Measurements from ENCODE around the gene TMEM184A. TPM values are rescaled to one million over a fixed set of nuclear protein-coding genes. Genes with fewer than 3 reads are reported as not detected.

Gene TMEM184A
- 0.78 TPM for polyA plus RNA-seq (ENCODE audit: insufficient read length)

- DNase-seq (ENCODE audit: low read depth), result no peak
These were observed at the start of gene TMEM184A for GRCh38 chr7:1555813-1556543. Gene TMEM184A, minus strand, starts transcription at chr7:1556205. Its CDS starts 721 bp downstream, at chr7:1555484.

GRCh38 chr7:1604383-1604782, 48.4 kb upstream of the TMEM184A start:
- DNase-seq (ENCODE audit: low read depth), result no peak

- DNase-seq (ENCODE audit: low read depth), result no peak
These were observed 47.6 kb upstream of the TMEM184A start for GRCh38 chr7:1603346-1604225.

- no peak for DNase-seq (ENCODE audit: low read depth)
These were observed 46.4 kb upstream of the TMEM184A start for GRCh38 chr7:1602386-1602785.

- no peak for DNase-seq (ENCODE audit: low read depth)
These were observed 46.0 kb upstream of the TMEM184A start for GRCh38 chr7:1601956-1602355.

GRCh38 chr7:1599640-1600395, 43.8 kb upstream of the TMEM184A start:
- no peak for DNase-seq (ENCODE audit: low read depth)

GRCh38 chr7:1598961-1599639, 43.1 kb upstream of the TMEM184A start:
- no peak for DNase-seq (ENCODE audit: low read depth)

GRCh38 chr7:1598286-1598685, 42.3 kb upstream of the TMEM184A start:
- no peak for DNase-seq (ENCODE audit: low read depth)

- DNase-seq (ENCODE audit: low read depth), result no peak
These were observed 41.8 kb upstream of the TMEM184A start for GRCh38 chr7:1597791-1598190.

- no peak for DNase-seq (ENCODE audit: low read depth)
These were observed 41.2 kb upstream of the TMEM184A start for GRCh38 chr7:1597066-1597760.

GRCh38 chr7:1596181-1597043, 40.4 kb upstream of the TMEM184A start:
- DNase-seq (ENCODE audit: low read depth), result no peak

GRCh38 chr7:1595636-1596035, 39.6 kb upstream of the TMEM184A start:
- no peak for DNase-seq (ENCODE audit: low read depth)

GRCh38 chr7:1595027-1595426, 39.0 kb upstream of the TMEM184A start:
- no peak for DNase-seq (ENCODE audit: low read depth)

GRCh38 chr7:1593904-1594421, 38.0 kb upstream of the TMEM184A start:
- DNase-seq (ENCODE audit: low read depth), result no peak

GRCh38 chr7:1593091-1593866, 37.3 kb upstream of the TMEM184A start:
- no peak for DNase-seq (ENCODE audit: low read depth)

GRCh38 chr7:1592299-1592871, 36.4 kb upstream of the TMEM184A start:
- no peak for DNase-seq (ENCODE audit: low read depth)

- DNase-seq (ENCODE audit: low read depth), result no peak
These were observed 35.9 kb upstream of the TMEM184A start for GRCh38 chr7:1591876-1592275.

- no peak for DNase-seq (ENCODE audit: low read depth)
These were observed 35.4 kb upstream of the TMEM184A start for GRCh38 chr7:1591396-1591795.

- no peak for DNase-seq (ENCODE audit: low read depth)
These were observed 34.9 kb upstream of the TMEM184A start for GRCh38 chr7:1590887-1591286.

All from forelimb muscle (tissue), 1 donor.